PFSK-1 (cell line): ENCODE measurements around the gene PFN1.

ENCODE experiments used
- FOXP2 ChIP-seq: optimal IDR thresholded peaks from 2 replicates; pipeline ENCODE3; 2011; ENCODE audit warnings: borderline replicate concordance, control low read depth, inconsistent platforms; ENCODE audit not compliant: insufficient read depth; ENCODE audit errors: extremely low read length, extremely low read depth
- POLR2AphosphoS5 ChIP-seq: IDR thresholded peaks from 2 replicates; pipeline ENCODE4 v1.6.1; 2012; ENCODE audit warnings: low read depth, mild to moderate bottlenecking, control low read depth, low read length, moderate library complexity
- SIN3A ChIP-seq: IDR thresholded peaks from 2 replicates; pipeline ENCODE4 v1.6.1; 2012; ENCODE audit warnings: mild to moderate bottlenecking, low read length, moderate library complexity, borderline replicate concordance; ENCODE audit not compliant: insufficient read depth
- TAF1 ChIP-seq: IDR thresholded peaks from 2 replicates; pipeline ENCODE4 v1.6.1; 2012; ENCODE audit warnings: low read length, control low read depth, borderline replicate concordance; ENCODE audit not compliant: insufficient read depth
- TF ChIP-seq, protein P1 (sequence below), 2 experiments: IDR thresholded peaks; 2 replicates each; pipeline versions ENCODE4 v1.6.1 to v1.8.0; 2011 to 2012; ENCODE audit warnings: low read depth in 2 of 2, low read length in 2 of 2, control low read depth in 1 of 2, inconsistent platforms in 1 of 2, mild to moderate bottlenecking in 1 of 2, moderate library complexity in 1 of 2; ENCODE audit not compliant: insufficient read depth in 1 of 2

GRCh38 chr17:4898351-4898750 is 50.0 kb downstream of the PFN1 start:
- TF ChIP-seq, protein P1, sequence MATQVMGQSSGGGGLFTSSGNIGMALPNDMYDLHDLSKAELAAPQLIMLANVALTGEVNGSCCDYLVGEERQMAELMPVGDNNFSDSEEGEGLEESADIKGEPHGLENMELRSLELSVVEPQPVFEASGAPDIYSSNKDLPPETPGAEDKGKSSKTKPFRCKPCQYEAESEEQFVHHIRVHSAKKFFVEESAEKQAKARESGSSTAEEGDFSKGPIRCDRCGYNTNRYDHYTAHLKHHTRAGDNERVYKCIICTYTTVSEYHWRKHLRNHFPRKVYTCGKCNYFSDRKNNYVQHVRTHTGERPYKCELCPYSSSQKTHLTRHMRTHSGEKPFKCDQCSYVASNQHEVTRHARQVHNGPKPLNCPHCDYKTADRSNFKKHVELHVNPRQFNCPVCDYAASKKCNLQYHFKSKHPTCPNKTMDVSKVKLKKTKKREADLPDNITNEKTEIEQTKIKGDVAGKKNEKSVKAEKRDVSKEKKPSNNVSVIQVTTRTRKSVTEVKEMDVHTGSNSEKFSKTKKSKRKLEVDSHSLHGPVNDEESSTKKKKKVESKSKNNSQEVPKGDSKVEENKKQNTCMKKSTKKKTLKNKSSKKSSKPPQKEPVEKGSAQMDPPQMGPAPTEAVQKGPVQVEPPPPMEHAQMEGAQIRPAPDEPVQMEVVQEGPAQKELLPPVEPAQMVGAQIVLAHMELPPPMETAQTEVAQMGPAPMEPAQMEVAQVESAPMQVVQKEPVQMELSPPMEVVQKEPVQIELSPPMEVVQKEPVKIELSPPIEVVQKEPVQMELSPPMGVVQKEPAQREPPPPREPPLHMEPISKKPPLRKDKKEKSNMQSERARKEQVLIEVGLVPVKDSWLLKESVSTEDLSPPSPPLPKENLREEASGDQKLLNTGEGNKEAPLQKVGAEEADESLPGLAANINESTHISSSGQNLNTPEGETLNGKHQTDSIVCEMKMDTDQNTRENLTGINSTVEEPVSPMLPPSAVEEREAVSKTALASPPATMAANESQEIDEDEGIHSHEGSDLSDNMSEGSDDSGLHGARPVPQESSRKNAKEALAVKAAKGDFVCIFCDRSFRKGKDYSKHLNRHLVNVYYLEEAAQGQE (IDR thresholded peaks at IDR 0.05; ENCODE audit: insufficient read depth in 1 of 2, low read depth in 2 of 2, low read length in 2 of 2): no peak
- no peak for TF ChIP-seq FOXP2
- no peak for TF ChIP-seq POLR2AphosphoS5
- TF ChIP-seq TAF1: no peak
- no peak for TF ChIP-seq SIN3A
